LNCAP (cell line): ENCODE results near the gene RBFOX2.

Source experiments
- TF ChIP-seq, protein P1 (sequence below): fragments of 450-650 bp; IDR thresholded peaks from 2 replicates; pipeline ENCODE4 v1.5.1; 2017; ENCODE audit warnings: mild to moderate bottlenecking

Gene RBFOX2

DNA sequence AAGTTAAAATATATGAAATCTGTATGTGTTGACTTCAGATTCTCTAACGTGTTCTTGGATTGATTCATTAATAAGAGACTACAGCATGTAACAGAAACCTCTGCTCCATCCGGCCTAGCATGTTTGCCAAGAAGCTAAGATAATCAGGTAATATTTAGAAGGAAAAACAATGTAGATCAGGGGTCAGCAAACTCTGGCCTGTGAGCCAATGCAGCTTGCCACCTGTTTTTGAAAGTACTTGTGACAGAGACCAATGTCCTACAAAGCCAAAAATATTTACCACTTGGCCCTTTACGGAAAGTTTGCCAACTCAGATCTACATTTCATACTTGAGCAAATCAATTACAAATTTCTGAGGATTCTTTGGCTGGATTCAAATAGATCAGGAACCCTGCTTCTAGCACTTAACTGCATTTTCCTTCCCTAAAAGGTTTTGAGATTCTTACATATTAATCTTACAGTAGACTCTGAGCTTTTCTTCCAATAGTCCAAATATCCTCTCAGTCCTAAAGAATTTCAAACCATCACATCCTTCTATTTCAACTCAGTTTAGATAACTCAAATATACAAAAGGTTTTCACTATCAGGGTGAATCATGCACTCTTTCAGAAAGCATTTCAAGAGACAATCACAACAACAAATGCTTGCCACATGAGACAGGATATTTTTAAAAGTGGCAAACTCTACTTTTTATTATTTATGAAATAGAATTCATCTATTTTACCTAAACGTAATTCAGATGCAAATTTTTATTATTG lies 281.5 kb downstream of the RBFOX2 start:
- TF ChIP-seq, protein P1, sequence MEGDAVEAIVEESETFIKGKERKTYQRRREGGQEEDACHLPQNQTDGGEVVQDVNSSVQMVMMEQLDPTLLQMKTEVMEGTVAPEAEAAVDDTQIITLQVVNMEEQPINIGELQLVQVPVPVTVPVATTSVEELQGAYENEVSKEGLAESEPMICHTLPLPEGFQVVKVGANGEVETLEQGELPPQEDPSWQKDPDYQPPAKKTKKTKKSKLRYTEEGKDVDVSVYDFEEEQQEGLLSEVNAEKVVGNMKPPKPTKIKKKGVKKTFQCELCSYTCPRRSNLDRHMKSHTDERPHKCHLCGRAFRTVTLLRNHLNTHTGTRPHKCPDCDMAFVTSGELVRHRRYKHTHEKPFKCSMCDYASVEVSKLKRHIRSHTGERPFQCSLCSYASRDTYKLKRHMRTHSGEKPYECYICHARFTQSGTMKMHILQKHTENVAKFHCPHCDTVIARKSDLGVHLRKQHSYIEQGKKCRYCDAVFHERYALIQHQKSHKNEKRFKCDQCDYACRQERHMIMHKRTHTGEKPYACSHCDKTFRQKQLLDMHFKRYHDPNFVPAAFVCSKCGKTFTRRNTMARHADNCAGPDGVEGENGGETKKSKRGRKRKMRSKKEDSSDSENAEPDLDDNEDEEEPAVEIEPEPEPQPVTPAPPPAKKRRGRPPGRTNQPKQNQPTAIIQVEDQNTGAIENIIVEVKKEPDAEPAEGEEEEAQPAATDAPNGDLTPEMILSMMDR, result no peak

DNA sequence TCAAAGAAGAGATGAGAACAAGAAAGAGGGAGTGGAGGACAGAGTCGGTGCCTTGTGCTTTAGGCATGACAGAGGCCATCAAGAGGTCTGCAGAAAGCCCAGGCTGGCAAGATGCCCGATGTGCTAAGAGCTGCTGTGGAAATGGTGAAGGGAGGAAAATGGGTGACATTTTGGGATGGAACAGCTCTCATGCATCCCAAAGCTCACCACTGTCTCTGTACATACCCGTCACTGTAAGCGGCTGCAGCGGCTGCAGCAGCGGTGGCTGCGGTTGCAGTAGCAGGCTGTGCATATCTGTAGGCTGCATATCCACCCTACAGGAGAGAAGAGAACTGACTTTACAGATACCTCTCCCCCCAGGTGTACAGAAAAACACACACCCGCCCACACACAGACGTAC lies 282.4 kb downstream of the RBFOX2 start:
- TF ChIP-seq, protein P1, result no peak

DNA sequence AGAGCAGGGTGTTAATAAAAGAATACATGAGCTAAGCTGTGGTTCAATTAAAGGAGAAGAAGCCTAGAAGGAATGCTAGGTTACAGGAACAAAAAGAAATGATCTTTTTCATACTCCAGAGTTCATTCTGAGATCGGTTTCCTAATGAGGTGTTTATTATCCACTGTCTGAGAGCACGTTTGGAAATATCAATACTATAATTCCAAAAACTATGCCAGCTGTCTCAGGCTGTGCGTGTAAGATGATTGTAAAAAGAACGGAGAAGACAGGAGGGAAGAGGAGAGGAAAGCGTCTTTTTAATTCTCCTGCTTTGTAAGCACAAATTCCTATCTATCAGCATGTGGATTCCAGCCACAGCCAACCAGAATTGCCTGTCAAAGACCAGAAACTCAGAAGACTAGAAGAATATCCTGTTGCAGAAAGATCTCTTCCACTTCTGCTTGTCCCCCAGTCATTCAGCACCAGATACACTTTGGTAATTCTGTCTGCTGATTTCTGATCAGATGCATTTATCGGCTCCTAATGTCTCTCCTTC lies 285.2 kb downstream of the RBFOX2 start:
- TF ChIP-seq, protein P1, result no peak

DNA sequence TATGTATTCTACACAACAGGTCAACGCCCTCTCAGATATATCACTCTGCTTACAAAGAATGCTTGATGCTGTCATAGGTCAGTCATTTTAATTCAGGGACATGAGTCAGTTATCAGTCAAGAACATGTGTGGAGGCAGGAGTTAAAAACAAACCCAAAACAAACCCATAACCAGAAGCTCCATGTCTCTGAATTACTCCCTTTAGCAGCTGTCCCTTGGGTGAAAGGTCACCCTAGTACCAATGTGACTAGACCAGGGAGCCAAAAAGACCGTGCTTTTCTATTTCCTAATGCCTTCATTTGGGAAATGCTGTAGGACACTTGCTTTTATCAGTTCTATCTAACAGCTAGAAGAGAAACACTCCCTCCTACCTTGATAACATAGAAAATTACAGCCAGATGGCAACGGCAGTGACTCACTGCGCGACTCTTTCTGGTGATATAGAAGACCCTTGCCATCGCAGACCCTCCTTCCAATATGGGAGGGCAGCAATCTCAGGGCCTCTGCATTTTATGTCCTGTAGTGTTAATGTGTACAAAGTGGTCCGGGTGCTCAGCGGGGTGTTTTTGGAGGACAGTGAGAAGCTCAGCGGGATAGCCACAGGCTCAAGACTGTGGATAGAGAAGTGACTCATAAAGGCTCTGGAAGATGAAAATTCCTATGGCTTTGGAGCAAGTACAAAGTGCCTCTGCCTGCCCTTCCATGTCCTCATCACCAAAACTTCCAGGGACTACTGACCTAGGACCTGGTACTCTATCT lies 286.1 kb downstream of the RBFOX2 start:
- TF ChIP-seq, protein P1, result no peak

DNA sequence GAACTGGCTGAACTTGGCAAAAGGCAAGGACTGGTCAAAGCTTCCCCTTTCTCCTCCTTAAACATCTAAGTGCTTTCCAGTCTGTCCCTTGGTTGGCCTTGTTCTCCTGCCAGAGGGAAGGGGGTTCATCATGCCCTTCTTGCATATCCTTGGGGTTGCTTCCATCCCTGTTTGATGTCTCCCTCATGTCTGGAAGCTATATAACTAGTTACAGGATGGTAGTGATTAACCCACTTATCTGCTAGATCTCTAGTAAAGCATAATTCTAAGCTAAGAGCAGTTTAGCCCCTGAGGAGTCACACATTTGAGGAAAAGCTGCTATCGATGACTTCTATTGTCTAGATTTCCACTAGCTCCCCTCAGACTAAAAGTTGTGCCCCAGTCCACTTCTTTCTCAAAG lies 288.0 kb downstream of the RBFOX2 start:
- TF ChIP-seq, protein P1, result no peak

DNA sequence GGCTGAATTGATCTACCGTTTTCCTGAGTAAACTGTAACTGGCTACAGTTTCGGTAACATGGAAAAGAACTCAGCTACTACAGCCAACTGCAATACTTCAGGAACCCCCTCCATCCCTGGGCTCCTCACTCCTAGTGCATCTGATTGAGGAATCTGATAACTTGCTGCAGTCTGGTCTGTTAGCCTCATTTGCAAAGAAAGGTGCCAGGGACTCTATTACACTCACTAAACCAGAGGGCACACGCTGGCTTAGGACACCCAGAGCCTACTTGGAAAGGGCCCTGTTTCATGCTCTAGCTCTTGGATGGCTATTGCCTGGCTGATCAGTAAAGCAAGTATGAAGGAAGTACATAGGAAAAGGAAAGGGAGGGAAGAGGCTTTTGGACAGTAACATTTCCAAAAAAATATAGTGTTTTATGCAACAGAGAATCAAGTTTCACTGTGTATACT lies 288.7 kb downstream of the RBFOX2 start:
- TF ChIP-seq, protein P1, result no peak

DNA sequence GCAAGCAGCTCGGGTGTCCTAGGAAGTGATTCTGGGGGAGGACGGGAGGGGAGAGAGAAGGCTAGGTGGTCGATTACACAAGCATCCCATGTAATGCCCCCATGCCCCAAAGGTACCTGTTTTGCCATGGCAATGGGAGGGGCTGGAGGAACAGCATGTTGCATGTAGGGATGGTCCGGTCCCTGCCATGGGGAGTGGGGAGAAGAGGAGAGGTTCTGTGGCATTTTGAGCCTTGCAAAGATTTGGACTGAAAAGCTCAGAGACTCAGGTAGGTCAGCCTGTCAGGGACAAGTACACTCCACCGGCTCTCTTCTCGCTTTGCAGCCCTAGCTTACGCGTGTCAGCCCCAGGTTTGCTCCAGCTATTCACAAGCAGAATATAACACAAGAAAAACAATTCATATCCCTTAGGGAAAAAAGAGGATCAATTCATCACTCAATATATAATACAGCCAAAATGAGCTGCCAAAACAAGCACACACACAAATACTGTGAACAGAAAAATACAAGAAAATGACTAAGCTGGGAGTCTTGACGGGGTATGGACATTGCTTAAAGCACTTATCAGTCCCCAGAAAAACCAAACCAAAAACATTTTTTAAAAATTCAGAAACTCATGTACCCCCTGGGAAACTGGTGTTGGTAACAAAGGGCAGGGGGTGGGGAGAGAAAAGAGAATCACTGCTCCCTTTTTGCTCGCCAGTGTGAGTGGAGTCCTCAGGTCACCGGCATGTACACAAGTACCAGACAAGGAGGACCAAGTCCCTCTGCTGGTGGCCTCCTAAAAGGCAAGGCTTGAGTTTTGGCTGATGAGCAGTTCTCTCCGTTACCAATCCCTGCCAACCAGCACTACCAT lies 289.3 kb downstream of the RBFOX2 start:
- TF ChIP-seq, protein P1, result no peak
